ENCODE measurements around the gene NPR3. TPM values are rescaled to one million over a fixed set of nuclear protein-coding genes. Genes with fewer than 3 reads are reported as not detected.

NPR3 gene
- total RNA-seq, 1 donor from 2014 or later: 87.2 TPM

DNA sequence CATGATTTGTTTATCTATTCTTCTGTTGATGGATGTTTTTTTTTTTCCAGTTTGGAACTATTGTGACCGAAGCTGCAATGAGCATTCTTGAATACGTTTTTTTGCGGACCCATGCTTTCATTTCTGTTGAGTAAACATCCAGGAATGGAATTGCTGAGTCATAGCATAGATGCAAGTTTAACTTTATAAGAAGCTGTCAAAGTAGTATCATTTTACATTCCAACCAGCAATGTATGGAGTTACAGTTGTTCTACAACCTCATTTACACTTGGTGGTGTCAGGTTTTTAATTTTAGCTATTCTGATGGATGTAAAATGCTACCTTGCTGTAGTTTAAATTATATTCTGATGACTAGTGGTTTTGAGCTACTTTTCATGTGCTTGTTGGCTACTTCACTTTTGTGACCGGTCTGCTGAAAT is 49.0 kb downstream of the NPR3 start:
- no peaks in the 10 kb centered on the region for H3K27me3 ChIP-seq
- DNase-seq (no peak), ATAC-seq (no peak)
- intact Hi-C loops (cut with DNase I): no loop called here
- no peak overlapping the region for H3K4me3 ChIP-seq
- TF ChIP-seq CTCF (IDR thresholded peaks at IDR 0.05): no peak
- no peak overlapping the region for H3K27ac ChIP-seq
- no peaks in the 10 kb centered on the region for H3K36me3 ChIP-seq
- H3K9me3 ChIP-seq: no peaks in the 10 kb centered on the region
- H3K4me1 ChIP-seq: no peaks in the 10 kb centered on the region

DNA sequence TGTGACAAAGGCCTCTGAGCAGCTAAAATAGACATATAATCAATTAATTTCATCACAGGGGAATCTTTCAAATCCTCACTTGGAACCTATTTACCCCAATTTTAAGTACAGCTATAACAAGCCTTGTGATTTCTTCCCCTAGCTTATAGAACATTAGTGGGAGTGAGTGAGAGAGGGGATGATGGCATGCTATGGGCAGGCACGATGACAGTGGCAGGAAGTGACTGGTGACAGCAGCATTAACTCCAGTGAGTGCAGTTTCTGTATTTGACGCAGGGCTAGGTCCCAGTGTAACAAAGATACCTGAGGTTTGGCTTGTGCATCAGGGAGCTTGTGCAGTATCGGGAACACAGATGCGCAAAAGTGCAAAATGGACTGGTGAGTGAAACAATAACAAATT is 54.1 kb downstream of the NPR3 start:
- peaks cover 7% of the 10 kb centered on the region for H3K4me1 ChIP-seq
- intact Hi-C loops (cut with DNase I): no loop called here
- TF ChIP-seq CTCF (IDR thresholded peaks at IDR 0.05): no peak
- no peaks in the 10 kb centered on the region for H3K9me3 ChIP-seq
- no peaks in the 10 kb centered on the region for H3K36me3 ChIP-seq
- H3K27me3 ChIP-seq: no peaks in the 10 kb centered on the region
- H3K4me3 ChIP-seq: no peak overlapping the region
- no peak for ATAC-seq
- H3K27ac ChIP-seq: no peak overlapping the region
- DNase-seq: no peak

GRCh38 chr5:32767948-32768467 is 56.9 kb downstream of the NPR3 start:
- DNase-seq: no peak
- H3K4me3 ChIP-seq: no peak overlapping the region

GRCh38 chr5:32769711-32770110 is 58.6 kb downstream of the NPR3 start:
- no peaks in the 10 kb centered on the region for H3K9me3 ChIP-seq
- no peaks in the 10 kb centered on the region for H3K36me3 ChIP-seq
- TF ChIP-seq CTCF (IDR thresholded peaks at IDR 0.05): no peak
- H3K27me3 ChIP-seq: no peaks in the 10 kb centered on the region
- intact Hi-C loops (cut with DNase I): no loop called here
- no peak overlapping the region for H3K27ac ChIP-seq
- peaks cover 7% of the 10 kb centered on the region for H3K4me1 ChIP-seq
- ATAC-seq (no peak), DNase-seq (no peak)
- H3K4me3 ChIP-seq: no peak overlapping the region

More at GRCh38 chr5:32767948-32768467, 56.9 kb downstream of the NPR3 start:
- peaks cover 7% of the 10 kb centered on the region for H3K4me1 ChIP-seq
- no peak for TF ChIP-seq CTCF (IDR thresholded peaks at IDR 0.05)
- no peaks in the 10 kb centered on the region for H3K9me3 ChIP-seq
- intact Hi-C loops (cut with DNase I): no loop called here
- no peaks in the 10 kb centered on the region for H3K27me3 ChIP-seq
- no peak overlapping the region for H3K27ac ChIP-seq
- no peaks in the 10 kb centered on the region for H3K36me3 ChIP-seq
- ATAC-seq: peak; percentile 54

GRCh38 chr5:32770444-32770843 is 59.3 kb downstream of the NPR3 start:
- Histone ChIP-seq H3K9me3 (no peaks in the 10 kb centered on the region), H3K4me1 (peaks cover 7% of the 10 kb centered on the region), H3K27me3 (no peaks in the 10 kb centered on the region), H3K4me3 (no peak overlapping the region), H3K36me3 (no peaks in the 10 kb centered on the region), H3K27ac (no peak overlapping the region)
- no peak for DNase-seq
- no peak for TF ChIP-seq CTCF (IDR thresholded peaks at IDR 0.05)
- ATAC-seq: no peak
- intact Hi-C loops (cut with DNase I): no loop called here

- Histone ChIP-seq H3K27me3 (no peaks in the 10 kb centered on the region), H3K9me3 (no peaks in the 10 kb centered on the region), H3K4me3 (no peak overlapping the region), H3K27ac (no peak overlapping the region), H3K36me3 (no peaks in the 10 kb centered on the region), H3K4me1 (peaks cover 7% of the 10 kb centered on the region)
- ATAC-seq: no peak
- no peak for DNase-seq
- no peak for TF ChIP-seq CTCF (IDR thresholded peaks at IDR 0.05)
- intact Hi-C loops (cut with DNase I): no loop called here
Measured at GRCh38 chr5:32771037-32771436, 59.9 kb downstream of the NPR3 start.

Measured in upper lobe of right lung (tissue), 1 donor.